Measurements from ENCODE around the gene RAB30. TPM values are rescaled to one million over a fixed set of nuclear protein-coding genes. Genes with fewer than 3 reads are reported as not detected.

RAB30 gene
- total RNA-seq, 1 donor from 2014 or later: 10.8 TPM

GRCh38 chr11:83061883-83062282, 9.8 kb downstream of the RAB30 start:
- intact Hi-C loops (cut with DNase I): no loop called here
- Histone ChIP-seq H3K27ac (no peak overlapping the region), H3K36me3 (no peaks in the 10 kb centered on the region), H3K9me3 (no peaks in the 10 kb centered on the region), H3K4me3 (no peak overlapping the region), H3K27me3 (no peaks in the 10 kb centered on the region), H3K4me1 (peaks cover 26% of the 10 kb centered on the region)
- no peak for DNase-seq (ENCODE audit: extremely low spot score in 2 of 2)
- no peak for TF ChIP-seq POLR2AphosphoS5 (IDR thresholded peaks at IDR 0.05; ENCODE audit: insufficient read depth in 1 of 2, low read depth in 1 of 2)
- no peak for TF ChIP-seq CTCF (IDR thresholded peaks at IDR 0.05)
- no peak for TF ChIP-seq POLR2A (IDR thresholded peaks at IDR 0.05)

- Histone ChIP-seq H3K27ac (no peak overlapping the region), H3K36me3 (no peaks in the 10 kb centered on the region), H3K9me3 (no peaks in the 10 kb centered on the region), H3K4me3 (no peak overlapping the region), H3K4me1 (peaks cover 26% of the 10 kb centered on the region), H3K27me3 (no peaks in the 10 kb centered on the region)
- TF ChIP-seq CTCF (IDR thresholded peaks at IDR 0.05) (no peak), POLR2AphosphoS5 (IDR thresholded peaks at IDR 0.05; ENCODE audit: insufficient read depth in 1 of 2, low read depth in 1 of 2) (no peak), POLR2A (IDR thresholded peaks at IDR 0.05) (no peak)
- DNase-seq (ENCODE audit: extremely low spot score in 2 of 2): no peak
- intact Hi-C loops (cut with DNase I): no loop called here
Measured at GRCh38 chr11:83060965-83061364, 10.7 kb downstream of the RAB30 start.

GRCh38 chr11:83057721-83058120, 14.0 kb downstream of the RAB30 start:
- Histone ChIP-seq H3K4me1 (peaks cover 30% of the 10 kb centered on the region), H3K9me3 (no peaks in the 10 kb centered on the region), H3K27ac (no peak overlapping the region), H3K36me3 (no peaks in the 10 kb centered on the region), H3K4me3 (no peak overlapping the region), H3K27me3 (no peaks in the 10 kb centered on the region)
- intact Hi-C loops (cut with DNase I): no loop called here
- TF ChIP-seq POLR2AphosphoS5 (IDR thresholded peaks at IDR 0.05; ENCODE audit: insufficient read depth in 1 of 2, low read depth in 1 of 2): no peak
- no peak for DNase-seq (ENCODE audit: extremely low spot score in 2 of 2)

- Histone ChIP-seq H3K4me1 (peaks cover 28% of the 10 kb centered on the region), H3K27me3 (no peaks in the 10 kb centered on the region), H3K4me3 (no peak overlapping the region), H3K36me3 (no peaks in the 10 kb centered on the region), H3K27ac (no peak overlapping the region), H3K9me3 (no peaks in the 10 kb centered on the region)
- no peak for DNase-seq (ENCODE audit: extremely low spot score in 2 of 2)
- TF ChIP-seq POLR2AphosphoS5 (IDR thresholded peaks at IDR 0.05; ENCODE audit: insufficient read depth in 1 of 2, low read depth in 1 of 2): no peak
- TF ChIP-seq CTCF (IDR thresholded peaks at IDR 0.05): no peak
- no peak for TF ChIP-seq POLR2A (IDR thresholded peaks at IDR 0.05)
- intact Hi-C loops (cut with DNase I): no loop called here
Measured at GRCh38 chr11:83056611-83057010, 15.1 kb downstream of the RAB30 start.

- H3K36me3 ChIP-seq: no peaks in the 10 kb centered on the region
- intact Hi-C loops (cut with DNase I): no loop called here
- H3K4me1 ChIP-seq: peaks cover 32% of the 10 kb centered on the region
- no peak for DNase-seq (ENCODE audit: extremely low spot score in 2 of 2)
- no peak overlapping the region for H3K27ac ChIP-seq
- H3K9me3 ChIP-seq: no peaks in the 10 kb centered on the region
- H3K4me3 ChIP-seq: no peak overlapping the region
- TF ChIP-seq CTCF (IDR thresholded peaks at IDR 0.05): no peak
- TF ChIP-seq POLR2A (IDR thresholded peaks at IDR 0.05): no peak
- no peak for TF ChIP-seq POLR2AphosphoS5 (IDR thresholded peaks at IDR 0.05; ENCODE audit: insufficient read depth in 1 of 2, low read depth in 1 of 2)
- no peaks in the 10 kb centered on the region for H3K27me3 ChIP-seq
Measured at GRCh38 chr11:83056204-83056603, 15.5 kb downstream of the RAB30 start.
